Motor neuron (in vitro differentiated cells): ENCODE measurements around the gene GLB1L3. TPM values are rescaled to one million over a fixed set of nuclear protein-coding genes. Genes with fewer than 3 reads are reported as not detected.

Experiments
- ATAC-seq, 8 experiments: fragments of 200-7000 bp; cut with Tn5 transposase; replicated peaks in 6 of 8; 2 replicates each; pipeline ENCODE4 v1.8.0; 2021; ENCODE audit warnings: mild to moderate bottlenecking in 8 of 8, moderate library complexity in 8 of 8
- H3K27ac ChIP-seq, 2 donors: fragments of 250-450 bp; sonication (Bioruptor Pico); 2 replicates each; pipeline ENCODE4 v1.9.0; 2021; ENCODE audit warnings: antibody characterized with exemption in 2 of 2, mild to moderate bottlenecking in 2 of 2, moderate library complexity in 1 of 2
- H3K4me1 ChIP-seq, 2 donors: fragments of 250-450 bp; sonication (Bioruptor Pico); replicated peaks in 1 of 2; 2 replicates each; pipeline ENCODE4 v1.6.1; 2021; ENCODE audit warnings: antibody characterized with exemption in 2 of 2, mild to moderate bottlenecking in 2 of 2, moderate library complexity in 1 of 2
- H3K4me3 ChIP-seq, 5 donors: fragments of 250-450 bp; sonication (Bioruptor Pico); 2 replicates each; pipeline ENCODE4 v1.9.0; 2021; ENCODE audit warnings: antibody characterized with exemption in 5 of 5, mild to moderate bottlenecking in 5 of 5, moderate library complexity in 4 of 5
- WGBS, 10 experiments: fragments of 450-650 bp; shearing (Covaris generic); methylation state at CpG; one replicate each; pipeline ENCODE4 v1.0.0; 2022; 5-methylcytosine and 5-hydroxymethylcytosine counted together
- in situ Hi-C, 9 experiments: fragments of 400-800 bp; cut with MboI; loops; one replicate each; pipeline ENCODE4 v1.15.0; 2021; ENCODE audit warnings: low sequenced_read_pairs in 9 of 9, low pct_unique_long_range_greater_than_20kb in 2 of 9; ENCODE audit not compliant: unreplicated experiment in 9 of 9
- total RNA-seq, 8 experiments: library from RNA; unstranded; fragments of 300-600 nt; gene quantifications; 2 replicates each; pipeline versions ENCODE4 v1.2.3 to v1.2.4, GENCODE V29; 2022

GLB1L3 gene
- total RNA-seq = 1 to 10 TPM in 3 of 8 experiments, under 1 TPM in 4, not detected in 1; 0.13 to 1.7 (median 1.00) TPM

GRCh38 chr11:134275534-134276395, at the start of gene GLB1L3:
TSS of gene GLB1L3 (plus strand) at chr11:134276379. CDS start at chr11:134276741, 362 bp downstream.
- H3K4me1 ChIP-seq = peaks cover 9% of the 10 kb centered on the region in 2 donors
- ATAC-seq = peak; percentile 58 to 84 (median 79)
- in situ Hi-C loops = no loop called here
- peak within 1 kb of the TSS; percentile 21 to 42 (median 32) for H3K4me3 ChIP-seq
- WGBS, 10 experiments = 0 to 34% (median 2%) methylated on average over 3 to 24 of the region's 68 CpGs; no CpG with 5 or more reads in 1 of the 10 experiments
- H3K27ac ChIP-seq = no peak within 1 kb of the TSS

GRCh38 chr11:134226806-134227325, 49.3 kb upstream of the GLB1L3 start:
- 64 to 100% (median 89%) methylated on average over 2 to 5 of the region's 5 CpGs; no CpG with 5 or more reads in 4 of the 10 experiments for WGBS, 10 experiments
- H3K4me3 ChIP-seq = no peak overlapping the region
- in situ Hi-C loops = loop anchor here in 1 of 9 experiments (25.0 kb wide), 1 partner anchor 290 kb away; no protein-coding TSS in a partner anchor
- ATAC-seq = no peak
- peaks cover 8 to 12% of the 10 kb centered on the region in 2 donors for H3K4me1 ChIP-seq
- no peak overlapping the region for H3K27ac ChIP-seq

GRCh38 chr11:134228625-134229024, 47.6 kb upstream of the GLB1L3 start:
- Histone ChIP-seq H3K4me1 (peaks cover 6 to 12% of the 10 kb centered on the region in 2 donors), H3K27ac (no peak overlapping the region), H3K4me3 (no peak overlapping the region)
- in situ Hi-C loops = loop anchor here in 1 of 9 experiments (25.0 kb wide), 1 partner anchor 291 kb away; no protein-coding TSS in a partner anchor
- ATAC-seq = peak in 1 of 8 experiments; percentile 5
- WGBS, 10 experiments = 3 to 100% (median 57%) methylated on average over 1 to 5 of the region's 6 CpGs; no CpG with 5 or more reads in 1 of the 10 experiments

GRCh38 chr11:134229126-134229790, 46.9 kb upstream of the GLB1L3 start:
- in situ Hi-C loops = loop anchor here in 1 of 9 experiments (25.0 kb wide), 1 partner anchor 292 kb away; no protein-coding TSS in a partner anchor
- Histone ChIP-seq H3K4me1 (peaks cover 6 to 12% of the 10 kb centered on the region in 2 donors), H3K27ac (no peak overlapping the region), H3K4me3 (no peak overlapping the region)
- ATAC-seq = peak in 2 of 8 experiments; percentile 7
- 20 to 71% (median 45%) methylated on average over 1 to 6 of the region's 6 CpGs; no CpG with 5 or more reads in 2 of the 10 experiments for whole genome bisulfite sequencing, 10 experiments

GRCh38 chr11:134230339-134230738, 45.8 kb upstream of the GLB1L3 start:
- H3K4me3 ChIP-seq = no peak overlapping the region
- 71 to 100% (median 79%) methylated on average over 1 to 4 of the region's 4 CpGs; no CpG with 5 or more reads in 2 of the 10 experiments for WGBS, 10 experiments
- no peak overlapping the region for H3K27ac ChIP-seq
- in situ Hi-C loops = loop anchor here in 1 of 9 experiments (25.0 kb wide), 1 partner anchor 293 kb away; no protein-coding TSS in a partner anchor
- H3K4me1 ChIP-seq = peaks cover 6 to 12% of the 10 kb centered on the region in 2 donors
- ATAC-seq = no peak

- 67 to 100% (median 86%) methylated on average over 1 to 7 of the region's 10 CpGs; no CpG with 5 or more reads in 1 of the 10 experiments for WGBS, 10 experiments
- no peak for ATAC-seq
- in situ Hi-C loops = loop anchor here in 1 of 9 experiments (25.0 kb wide), 1 partner anchor 295 kb away; no protein-coding TSS in a partner anchor
- H3K4me3 ChIP-seq = no peak overlapping the region
- no peak overlapping the region for H3K27ac ChIP-seq
- peaks cover 0 to under 1% of the 10 kb centered on the region in 2 donors for H3K4me1 ChIP-seq
Observed at GRCh38 chr11:134231958-134232659, 44.1 kb upstream of the GLB1L3 start.

GRCh38 chr11:134233729-134234179, 42.4 kb upstream of the GLB1L3 start:
- WGBS, 10 experiments = 80 to 100% (median 92%) methylated on average over 1 to 3 of the region's 4 CpGs; no CpG with 5 or more reads in 1 of the 10 experiments
- peak in 1 of 8 experiments; percentile 24 for ATAC-seq

GRCh38 chr11:134235399-134235798, 40.8 kb upstream of the GLB1L3 start:
- 83 to 100% (median 90%) methylated on average over 1 to 3 of the region's 3 CpGs; no CpG with 5 or more reads in 3 of the 10 experiments for WGBS, 10 experiments

More at GRCh38 chr11:134233729-134234179, 42.4 kb upstream of the GLB1L3 start:
- H3K4me3 ChIP-seq = no peak overlapping the region
- H3K27ac ChIP-seq = no peak overlapping the region
- in situ Hi-C loops = loop anchor here in 1 of 9 experiments (25.0 kb wide), 1 partner anchor 296 kb away; no protein-coding TSS in a partner anchor
- no peaks in the 10 kb centered on the region for H3K4me1 ChIP-seq

GRCh38 chr11:134236834-134237556, 39.2 kb upstream of the GLB1L3 start:
- in situ Hi-C loops = loop anchor here in 1 of 9 experiments (25.0 kb wide), 1 partner anchor 300 kb away; no protein-coding TSS in a partner anchor
- ATAC-seq = no peak
- Histone ChIP-seq H3K27ac (no peak overlapping the region), H3K4me3 (no peak overlapping the region), H3K4me1 (no peaks in the 10 kb centered on the region)
- WGBS, 10 experiments = 83 to 100% (median 90%) methylated on average over 4 to 7 of the region's 7 CpGs

More at GRCh38 chr11:134235399-134235798, 40.8 kb upstream of the GLB1L3 start:
- no peak for ATAC-seq
- H3K27ac ChIP-seq = no peak overlapping the region
- H3K4me1 ChIP-seq = no peaks in the 10 kb centered on the region
- in situ Hi-C loops = loop anchor here in 1 of 9 experiments (25.0 kb wide), 1 partner anchor 298 kb away; no protein-coding TSS in a partner anchor
- no peak overlapping the region for H3K4me3 ChIP-seq

GRCh38 chr11:134237557-134237922, 38.6 kb upstream of the GLB1L3 start:
- in situ Hi-C loops = loop anchor here in 1 of 9 experiments (25.0 kb wide), 1 partner anchor 300 kb away; no protein-coding TSS in a partner anchor
- no peak for ATAC-seq
- WGBS, 10 experiments = 80 to 93% (median 83%) methylated on average over 1 to 11 of the region's 11 CpGs; no CpG with 5 or more reads in 2 of the 10 experiments
- H3K27ac ChIP-seq = no peak overlapping the region
- no peak overlapping the region for H3K4me3 ChIP-seq
- no peaks in the 10 kb centered on the region for H3K4me1 ChIP-seq

- Histone ChIP-seq H3K4me1 (no peaks in the 10 kb centered on the region), H3K4me3 (no peak overlapping the region), H3K27ac (no peak overlapping the region)
- no peak for ATAC-seq
- in situ Hi-C loops = loop anchor here in 1 of 9 experiments (25.0 kb wide), 1 partner anchor 302 kb away; no protein-coding TSS in a partner anchor
- 67 to 100% (median 97%) methylated on average over 1 to 4 of the region's 5 CpGs; no CpG with 5 or more reads in 2 of the 10 experiments for WGBS, 10 experiments
Observed at GRCh38 chr11:134238956-134239355, 37.2 kb upstream of the GLB1L3 start.
